Activated B cell treated with CpG ODN at 0.5 μM for 24 hours (primary cell): ENCODE measurements around the gene RHOH. TPM values are rescaled to one million over a fixed set of nuclear protein-coding genes. Genes with fewer than 3 reads are reported as not detected.

Source experiments
- ATAC-seq: fragments of 200-7000 bp; cut with Tn5 transposase; one replicate; pipeline ENCODE4 v1.10.0; 2021; ENCODE audit warnings: low read depth, mild to moderate bottlenecking, moderate library complexity
- CTCF ChIA-PET: fragments of 350-600 bp; sonication (Branson Sonifier 250); formaldehyde crosslinking; loops from one replicate; lab custom pipeline; 2021; ENCODE audit warnings: antibody characterized with exemption; lab: Charles Lee
- POLR2A ChIA-PET: fragments of 350-600 bp; sonication (Branson Sonifier 250); formaldehyde crosslinking; loops from one replicate; lab custom pipeline; 2021; ENCODE audit warnings: antibody characterized with exemption; lab: Charles Lee
- DNase-seq: peaks from one replicate; pipeline ENCODE4 v3.0.0; 2022
- H3K27ac Mint-ChIP-seq: one replicate; pipeline ENCODE4 v1.8.0; 2020; ENCODE audit warnings: mixed read lengths
- H3K27me3 Mint-ChIP-seq: one replicate; pipeline ENCODE4 v1.8.0; 2021; ENCODE audit warnings: mixed read lengths
- H3K36me3 Mint-ChIP-seq: one replicate; pipeline ENCODE4 v1.8.0; 2021; ENCODE audit warnings: low read depth, mixed read lengths
- H3K4me1 Mint-ChIP-seq: one replicate; pipeline ENCODE4 v1.8.0; 2021; ENCODE audit warnings: mixed read lengths
- H3K4me3 Mint-ChIP-seq: one replicate; pipeline ENCODE4 v1.8.0; 2020; ENCODE audit warnings: mild to moderate bottlenecking, mixed read lengths
- H3K9me3 Mint-ChIP-seq: one replicate; pipeline ENCODE4 v1.8.0; 2020; ENCODE audit warnings: mixed read lengths
- CTCF ChIP-seq: fragments of 200-600 bp; IDR thresholded peaks from one replicate; pipeline ENCODE4 v1.8.0; 2022; ENCODE audit warnings: antibody characterized with exemption, mild to moderate bottlenecking
- intact Hi-C: fragments of 100-400 bp; cut with micrococcal nuclease; formaldehyde crosslinking; loops from one replicate; pipeline ENCODE4 v1.15.1; 2024
- total RNA-seq: library from RNA; stranded (reverse); gene quantifications from 2 replicates; pipeline ENCODE4 v1.2.3, GENCODE V29; 2022

The RHOH gene
- total RNA-seq, 1 donor from 2014 or later, result 183 TPM

GRCh38 chr4:40185830-40186664, 10.8 kb upstream of the RHOH start:
- H3K27ac Mint-ChIP-seq, result peak overlapping the region; percentile 91
- H3K4me3 Mint-ChIP-seq, result peak overlapping the region; percentile 80
- no peaks in the 10 kb centered on the region for H3K27me3 Mint-ChIP-seq
- H3K9me3 Mint-ChIP-seq, result no peaks in the 10 kb centered on the region
- POLR2A ChIA-PET, result interaction anchor here (0.6 to 11.7 kb wide), 20 partner anchors 9 to 375 kb away, joined by 3 to 457 read pairs (median 6); partner anchors contain the start of genes N4BP2 and RHOH
- no peak for TF ChIP-seq CTCF
- H3K36me3 Mint-ChIP-seq, result no peaks in the 10 kb centered on the region
- CTCF ChIA-PET, result interaction anchor here (0.6 to 3.5 kb wide), 8 partner anchors 10 to 139 kb away, joined by 3 to 25 read pairs (median 4); partner anchors contain the start of genes N4BP2 and RHOH
- intact Hi-C loops, result loop anchor here (1.0 to 2.0 kb wide), 3 partner anchors 10 to 119 kb away; no protein-coding TSS in a partner anchor
- ATAC-seq, result peak; percentile 78
- H3K4me1 Mint-ChIP-seq, result peaks cover 88% of the 10 kb centered on the region
- DNase-seq, result no peak

DNA sequence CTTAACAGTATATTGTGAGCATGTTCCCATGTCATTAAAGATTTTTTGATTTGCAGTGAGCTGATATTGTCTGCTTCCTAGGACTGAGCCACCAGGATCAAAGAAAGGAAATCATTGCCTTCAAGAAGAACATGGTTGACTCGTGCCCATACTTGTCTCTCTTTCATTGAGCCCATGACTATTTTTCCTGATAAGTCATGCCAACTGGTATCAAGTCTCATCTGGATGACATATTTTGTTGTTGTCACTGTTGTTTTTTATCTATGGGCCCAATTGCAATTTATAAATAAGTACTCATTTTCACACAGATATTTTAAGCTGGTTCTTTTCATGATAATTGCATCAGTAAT, 10.2 kb upstream of the RHOH start:
- Mint-ChIP-seq H3K36me3 (no peaks in the 10 kb centered on the region), H3K4me1 (peaks cover 88% of the 10 kb centered on the region), H3K4me3 (peak overlapping the region; percentile 80), H3K9me3 (no peaks in the 10 kb centered on the region), H3K27me3 (no peaks in the 10 kb centered on the region), H3K27ac (peak overlapping the region; percentile 91)
- DNase-seq, result no peak
- no peak for ATAC-seq
- no peak for TF ChIP-seq CTCF
- POLR2A ChIA-PET, result interaction anchor here (0.6 to 11.7 kb wide), 16 partner anchors 10 to 1369 kb away, joined by 3 to 457 read pairs (median 7); partner anchors contain the start of genes N4BP2 and RHOH
- CTCF ChIA-PET, result interaction anchor here (0.6 to 3.5 kb wide), 3 partner anchors 10 to 123 kb away, joined by 3 to 25 read pairs (median 3); partner anchors contain the start of gene RHOH
- intact Hi-C loops, result loop anchor here (1.0 kb wide), 2 partner anchors 10 to 119 kb away; no protein-coding TSS in a partner anchor

GRCh38 chr4:40187386-40187906, 9.4 kb upstream of the RHOH start:
- no peak overlapping the region for H3K4me3 Mint-ChIP-seq
- CTCF ChIA-PET, result interaction anchor here (1.2 kb wide), 1 partner anchor 15 kb away, joined by 3 read pairs; no protein-coding TSS in a partner anchor

GRCh38 chr4:40190019-40190418, 6.8 kb upstream of the RHOH start:
- POLR2A ChIA-PET, result interaction anchor here (0.6 to 11.7 kb wide), 7 partner anchors 7 to 1343 kb away, joined by 3 to 457 read pairs (median 4); partner anchors contain the start of gene RHOH
- ATAC-seq (no peak), DNase-seq (no peak)
- Mint-ChIP-seq H3K27ac (peak overlapping the region; percentile 95), H3K9me3 (no peaks in the 10 kb centered on the region), H3K36me3 (no peaks in the 10 kb centered on the region), H3K4me3 (peak overlapping the region; percentile 44), H3K27me3 (no peaks in the 10 kb centered on the region), H3K4me1 (peaks cover 90% of the 10 kb centered on the region)
- no peak for TF ChIP-seq CTCF
- CTCF ChIA-PET, result interaction anchor here (0.8 to 2.3 kb wide), 2 partner anchors 118 to 135 kb away, joined by 3 to 7 read pairs; no protein-coding TSS in a partner anchor
- intact Hi-C loops, result loop anchor here (5.0 to 10.0 kb wide), 4 partner anchors 37 to 1385 kb away; partner anchors contain the start of genes TLR1 and TMEM156

More at GRCh38 chr4:40187386-40187906, 9.4 kb upstream of the RHOH start:
- Mint-ChIP-seq H3K27ac (peak overlapping the region; percentile 78), H3K27me3 (no peaks in the 10 kb centered on the region), H3K4me1 (peaks cover 88% of the 10 kb centered on the region), H3K9me3 (no peaks in the 10 kb centered on the region), H3K36me3 (no peaks in the 10 kb centered on the region)
- DNase-seq (no peak), ATAC-seq (no peak)
- POLR2A ChIA-PET, result interaction anchor here (0.6 to 11.7 kb wide), 5 partner anchors 10 to 1370 kb away, joined by 3 to 457 read pairs (median 10); partner anchors contain the start of gene RHOH
- no peak for TF ChIP-seq CTCF
- intact Hi-C loops, result no loop called here
